Panc1 (cell line): ENCODE data around the gene SAMD9L. TPM values are rescaled to one million over a fixed set of nuclear protein-coding genes. Genes with fewer than 3 reads are reported as not detected.

ENCODE experiments used
- ATAC-seq: fragments of 200-7000 bp; cut with Tn5 transposase; 2 replicates; pipeline ENCODE4 v1.9.1; 2020; ENCODE audit warnings: mild to moderate bottlenecking, moderate library complexity
- BruUV-seq: library from RNA; stranded (reverse); fragments of 400-500 nt; replicated peaks from 2 replicates; lab custom pipeline; 2021; lab: Mats Ljungman, UMichigan
- CTCF ChIA-PET: fragments of 300-600 bp; sonication (Branson Sonifier 250); formaldehyde crosslinking; loops from one replicate; lab custom pipeline; 2022; ENCODE audit warnings: antibody characterized with exemption; lab: Charles Lee
- POLR2A ChIA-PET: fragments of 300-600 bp; sonication (Branson Sonifier 250); formaldehyde crosslinking; loops from one replicate; lab custom pipeline; 2022; ENCODE audit warnings: antibody characterized with exemption; lab: Charles Lee
- DNase-seq: peaks from one replicate; pipeline ENCODE4 v3.0.0-alpha.2; 2010; ENCODE audit warnings: low read depth, low spot score
- H3K27ac ChIP-seq: 2 replicates; pipeline ENCODE4 v1.5.1; 2011; ENCODE audit warnings: mild to moderate bottlenecking, low read length, inconsistent platforms
- H3K27me3 ChIP-seq: fragments of 200-500 bp; sonication (Bioruptor generic); 2 replicates; pipeline ENCODE4 v1.6.0; 2014; ENCODE audit warnings: low read length, inconsistent platforms; ENCODE audit not compliant: control insufficient read depth, insufficient read depth
- H3K36me3 ChIP-seq: fragments of 200-500 bp; sonication (Bioruptor generic); 2 replicates; pipeline ENCODE4 v1.5.1; 2014; ENCODE audit warnings: inconsistent platforms, mild to moderate bottlenecking, low read length, moderate library complexity; ENCODE audit not compliant: control insufficient read depth, insufficient read depth
- H3K4me1 ChIP-seq: 2 replicates; pipeline ENCODE4 v1.5.1; 2011; ENCODE audit warnings: inconsistent platforms, mild to moderate bottlenecking, low read length, moderate library complexity; ENCODE audit not compliant: control insufficient read depth, insufficient read depth
- H3K4me3 ChIP-seq, 2 experiments: 2 replicates each; pipeline ENCODE4 v1.5.1; 2011 to 2012; ENCODE audit warnings: low read depth in 2 of 2, low read length in 2 of 2, mild to moderate bottlenecking in 2 of 2, inconsistent platforms in 1 of 2, moderate library complexity in 1 of 2
- H3K9me3 ChIP-seq: fragments of 200-500 bp; sonication (Bioruptor generic); 2 replicates; pipeline ENCODE4 v1.5.1; 2014; ENCODE audit warnings: low read depth, mild to moderate bottlenecking, inconsistent platforms, low read length, moderate library complexity; ENCODE audit not compliant: control insufficient read depth, insufficient read depth
- POLR2AphosphoS5 ChIP-seq: IDR thresholded peaks from 2 replicates; pipeline ENCODE4 v1.6.1; 2012; ENCODE audit warnings: mild to moderate bottlenecking, low read depth, low read length, moderate library complexity
- SIN3A ChIP-seq: IDR thresholded peaks from 2 replicates; pipeline ENCODE4 v1.6.1; 2012; ENCODE audit warnings: low read depth, mild to moderate bottlenecking, low read length, moderate library complexity, borderline replicate concordance; ENCODE audit not compliant: insufficient read depth
- TCF7L2 ChIP-seq: IDR thresholded peaks from 2 replicates; pipeline ENCODE4 v1.6.1; 2011; ENCODE audit warnings: mild to moderate bottlenecking, low read depth, low read length, inconsistent platforms
- in situ Hi-C: cut with HindIII; loops from 2 replicates; pipeline ENCODE4 v1.10.0; 2016; ENCODE audit warnings: low sequenced_read_pairs, low pct_unique_long_range_greater_than_20kb
- intact Hi-C: fragments of 100-400 bp; cut with micrococcal nuclease; formaldehyde crosslinking; loops from one replicate; pipeline ENCODE4 v1.10.0; 2022; ENCODE audit not compliant: unreplicated experiment
- total RNA-seq: library from RNA; stranded (reverse); gene quantifications from one replicate; pipeline ENCODE4 v1.2.1, GENCODE V29; 2021; ENCODE audit not compliant: unreplicated experiment
- TF ChIP-seq, protein P1 (sequence below), 2 experiments: IDR thresholded peaks; 2 replicates each; pipeline ENCODE4 v1.6.1; 2011 to 2012; ENCODE audit warnings: low read depth in 2 of 2, control low read depth in 1 of 2, low read length in 1 of 2, mild to moderate bottlenecking in 1 of 2, moderate library complexity in 1 of 2; ENCODE audit not compliant: insufficient read depth in 1 of 2
- TF ChIP-seq, protein P2 (sequence below): fragments of 450-650 bp; IDR thresholded peaks from 2 replicates; pipeline ENCODE4 v1.5.1; 2017; ENCODE audit warnings: mild to moderate bottlenecking

The SAMD9L gene
- total RNA-seq, 1 experiment from 2014 or later: 1.3 TPM

DNA sequence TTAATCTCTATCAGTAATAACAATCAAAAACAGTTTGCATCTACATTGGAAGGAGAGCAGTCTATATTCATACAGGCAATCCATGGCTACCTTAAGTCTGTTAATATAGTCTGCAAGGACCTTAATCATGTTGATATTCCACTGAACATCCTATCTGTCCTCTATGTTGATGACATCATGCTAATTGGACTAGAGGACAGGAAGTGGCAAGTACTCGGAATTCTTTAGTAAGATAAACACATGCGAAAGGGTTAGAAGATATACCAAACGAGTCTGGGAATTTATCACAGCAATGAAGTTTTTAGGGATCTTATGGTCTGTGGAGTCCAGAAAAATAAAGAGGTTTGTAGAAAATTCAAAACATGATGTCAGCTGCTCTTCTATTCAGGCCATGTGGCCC, 11.3 kb upstream of the SAMD9L start:
- BruUV-seq: no TSS peak
- no peaks in the 10 kb centered on the region for H3K27me3 ChIP-seq
- ChIA-PET CTCF (no interaction called here), POLR2A (no interaction called here)
- ATAC-seq: no peak
- no peaks in the 10 kb centered on the region for H3K9me3 ChIP-seq
- H3K4me3 ChIP-seq: no peak overlapping the region
- TF ChIP-seq POLR2AphosphoS5 (no peak), SIN3A (no peak), TCF7L2 (no peak)
- TF ChIP-seq, protein P1, sequence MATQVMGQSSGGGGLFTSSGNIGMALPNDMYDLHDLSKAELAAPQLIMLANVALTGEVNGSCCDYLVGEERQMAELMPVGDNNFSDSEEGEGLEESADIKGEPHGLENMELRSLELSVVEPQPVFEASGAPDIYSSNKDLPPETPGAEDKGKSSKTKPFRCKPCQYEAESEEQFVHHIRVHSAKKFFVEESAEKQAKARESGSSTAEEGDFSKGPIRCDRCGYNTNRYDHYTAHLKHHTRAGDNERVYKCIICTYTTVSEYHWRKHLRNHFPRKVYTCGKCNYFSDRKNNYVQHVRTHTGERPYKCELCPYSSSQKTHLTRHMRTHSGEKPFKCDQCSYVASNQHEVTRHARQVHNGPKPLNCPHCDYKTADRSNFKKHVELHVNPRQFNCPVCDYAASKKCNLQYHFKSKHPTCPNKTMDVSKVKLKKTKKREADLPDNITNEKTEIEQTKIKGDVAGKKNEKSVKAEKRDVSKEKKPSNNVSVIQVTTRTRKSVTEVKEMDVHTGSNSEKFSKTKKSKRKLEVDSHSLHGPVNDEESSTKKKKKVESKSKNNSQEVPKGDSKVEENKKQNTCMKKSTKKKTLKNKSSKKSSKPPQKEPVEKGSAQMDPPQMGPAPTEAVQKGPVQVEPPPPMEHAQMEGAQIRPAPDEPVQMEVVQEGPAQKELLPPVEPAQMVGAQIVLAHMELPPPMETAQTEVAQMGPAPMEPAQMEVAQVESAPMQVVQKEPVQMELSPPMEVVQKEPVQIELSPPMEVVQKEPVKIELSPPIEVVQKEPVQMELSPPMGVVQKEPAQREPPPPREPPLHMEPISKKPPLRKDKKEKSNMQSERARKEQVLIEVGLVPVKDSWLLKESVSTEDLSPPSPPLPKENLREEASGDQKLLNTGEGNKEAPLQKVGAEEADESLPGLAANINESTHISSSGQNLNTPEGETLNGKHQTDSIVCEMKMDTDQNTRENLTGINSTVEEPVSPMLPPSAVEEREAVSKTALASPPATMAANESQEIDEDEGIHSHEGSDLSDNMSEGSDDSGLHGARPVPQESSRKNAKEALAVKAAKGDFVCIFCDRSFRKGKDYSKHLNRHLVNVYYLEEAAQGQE (IDR thresholded peaks at IDR 0.05; ENCODE audit: insufficient read depth in 1 of 2, low read depth in 2 of 2, low read length in 1 of 2): no peak
- TF ChIP-seq, protein P2, sequence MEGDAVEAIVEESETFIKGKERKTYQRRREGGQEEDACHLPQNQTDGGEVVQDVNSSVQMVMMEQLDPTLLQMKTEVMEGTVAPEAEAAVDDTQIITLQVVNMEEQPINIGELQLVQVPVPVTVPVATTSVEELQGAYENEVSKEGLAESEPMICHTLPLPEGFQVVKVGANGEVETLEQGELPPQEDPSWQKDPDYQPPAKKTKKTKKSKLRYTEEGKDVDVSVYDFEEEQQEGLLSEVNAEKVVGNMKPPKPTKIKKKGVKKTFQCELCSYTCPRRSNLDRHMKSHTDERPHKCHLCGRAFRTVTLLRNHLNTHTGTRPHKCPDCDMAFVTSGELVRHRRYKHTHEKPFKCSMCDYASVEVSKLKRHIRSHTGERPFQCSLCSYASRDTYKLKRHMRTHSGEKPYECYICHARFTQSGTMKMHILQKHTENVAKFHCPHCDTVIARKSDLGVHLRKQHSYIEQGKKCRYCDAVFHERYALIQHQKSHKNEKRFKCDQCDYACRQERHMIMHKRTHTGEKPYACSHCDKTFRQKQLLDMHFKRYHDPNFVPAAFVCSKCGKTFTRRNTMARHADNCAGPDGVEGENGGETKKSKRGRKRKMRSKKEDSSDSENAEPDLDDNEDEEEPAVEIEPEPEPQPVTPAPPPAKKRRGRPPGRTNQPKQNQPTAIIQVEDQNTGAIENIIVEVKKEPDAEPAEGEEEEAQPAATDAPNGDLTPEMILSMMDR: no peak
- DNase-seq: no peak
- in situ Hi-C loops: no loop called here
- H3K4me1 ChIP-seq: no peaks in the 10 kb centered on the region
- no peaks in the 10 kb centered on the region for H3K36me3 ChIP-seq
- H3K27ac ChIP-seq: no peak overlapping the region
- intact Hi-C loops: no loop called here

DNA sequence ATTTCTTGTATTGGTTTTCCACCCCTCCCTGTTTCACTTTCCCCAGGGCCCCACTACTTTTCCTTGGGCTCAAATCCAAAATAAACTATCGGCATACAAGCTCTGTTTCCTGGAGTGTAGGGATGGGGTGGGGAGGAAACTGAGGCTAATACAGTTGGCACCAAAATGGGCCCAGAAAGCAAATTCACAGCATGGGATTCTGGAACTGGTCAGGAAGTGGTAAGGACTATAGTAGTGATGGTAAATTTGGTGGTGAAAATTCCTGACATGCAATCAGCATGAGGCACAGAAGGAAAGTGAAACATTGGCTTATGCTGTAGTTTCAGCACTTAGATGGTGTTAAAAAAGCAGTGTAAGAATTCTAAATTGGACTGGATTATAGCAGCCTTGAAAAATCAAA, 8.7 kb upstream of the SAMD9L start:
- no peaks in the 10 kb centered on the region for H3K36me3 ChIP-seq
- H3K4me1 ChIP-seq: no peaks in the 10 kb centered on the region
- no peak overlapping the region for H3K27ac ChIP-seq
- H3K27me3 ChIP-seq: no peaks in the 10 kb centered on the region
- ChIA-PET POLR2A (no interaction called here), CTCF (no interaction called here)
- intact Hi-C loops: no loop called here
- no peak overlapping the region for H3K4me3 ChIP-seq
- DNase-seq: no peak
- no peaks in the 10 kb centered on the region for H3K9me3 ChIP-seq
- TF ChIP-seq POLR2AphosphoS5 (no peak), SIN3A (no peak), TCF7L2 (no peak)
- TF ChIP-seq, protein P1 (IDR thresholded peaks at IDR 0.05; ENCODE audit: insufficient read depth in 1 of 2, low read depth in 2 of 2, low read length in 1 of 2): no peak
- TF ChIP-seq, protein P2: no peak
- no peak for ATAC-seq
- in situ Hi-C loops: no loop called here
- no TSS peak for BruUV-seq
